Stimulated activated memory B cell treated with anti-CD40 and anti-IgM and Interleukin-4, amounts not matched to agents 10 μg/mL and 1 μg/mL and 100 μg/mL, for 72 hours (primary cell): ENCODE data around the gene STYX.
"Not testable (repeated sequence)": the region's sequence is repeated elsewhere in the genome, so short reads cannot be mapped to it uniquely, and the experiment has no call there.

Experiments used
- ATAC-seq: fragments of 150-1000 bp; cut with Tn5 transposase; 2 replicates; pipeline ENCODE4 v1.10.0; 2021
- H3K27ac Mint-ChIP-seq: one replicate; pipeline ENCODE4 v1.8.0; 2022; ENCODE audit warnings: mild to moderate bottlenecking, mixed read lengths
- H3K27me3 Mint-ChIP-seq: one replicate; pipeline ENCODE4 v1.8.0; 2022; ENCODE audit warnings: mixed read lengths
- H3K36me3 Mint-ChIP-seq: one replicate; pipeline ENCODE4 v1.8.0; 2022; ENCODE audit warnings: mixed read lengths
- H3K4me1 Mint-ChIP-seq: one replicate; pipeline ENCODE4 v1.8.0; 2022; ENCODE audit warnings: mixed read lengths
- H3K4me3 Mint-ChIP-seq: one replicate; pipeline ENCODE4 v1.8.0; 2022; ENCODE audit warnings: mild to moderate bottlenecking, moderate library complexity, mixed read lengths
- H3K9me3 Mint-ChIP-seq: one replicate; pipeline ENCODE4 v1.8.0; 2022; ENCODE audit warnings: mixed read lengths

STYX gene

DNA sequence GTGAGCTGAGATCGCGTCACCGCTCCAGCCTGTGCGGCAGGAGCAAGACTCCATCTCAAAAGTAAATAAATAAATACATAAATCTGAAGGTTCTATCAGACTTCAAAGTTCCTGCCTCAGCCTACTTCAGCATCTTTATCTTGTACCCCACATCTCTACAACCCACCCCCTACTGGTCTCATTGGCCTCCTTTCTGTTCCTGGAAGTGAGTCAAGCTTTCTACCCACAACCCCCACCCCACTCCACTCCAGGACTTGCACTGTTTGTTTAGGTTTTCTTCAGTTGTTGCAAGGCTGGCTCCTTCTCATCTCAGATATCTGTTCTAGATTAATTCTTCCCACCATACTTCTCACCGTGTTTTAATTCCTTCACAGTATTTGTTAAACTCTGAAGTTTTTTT lies 23.7 kb upstream of the STYX start:
- H3K9me3 Mint-ChIP-seq = no peaks in the 10 kb centered on the region
- H3K36me3 Mint-ChIP-seq = peaks cover 6% of the 10 kb centered on the region
- no peak for ATAC-seq
- H3K27me3 Mint-ChIP-seq = no peaks in the 10 kb centered on the region
- peak overlapping the region; percentile 100 for H3K4me3 Mint-ChIP-seq
- H3K4me1 Mint-ChIP-seq = peaks cover 34% of the 10 kb centered on the region
- H3K27ac Mint-ChIP-seq = peak overlapping the region; percentile 98

DNA sequence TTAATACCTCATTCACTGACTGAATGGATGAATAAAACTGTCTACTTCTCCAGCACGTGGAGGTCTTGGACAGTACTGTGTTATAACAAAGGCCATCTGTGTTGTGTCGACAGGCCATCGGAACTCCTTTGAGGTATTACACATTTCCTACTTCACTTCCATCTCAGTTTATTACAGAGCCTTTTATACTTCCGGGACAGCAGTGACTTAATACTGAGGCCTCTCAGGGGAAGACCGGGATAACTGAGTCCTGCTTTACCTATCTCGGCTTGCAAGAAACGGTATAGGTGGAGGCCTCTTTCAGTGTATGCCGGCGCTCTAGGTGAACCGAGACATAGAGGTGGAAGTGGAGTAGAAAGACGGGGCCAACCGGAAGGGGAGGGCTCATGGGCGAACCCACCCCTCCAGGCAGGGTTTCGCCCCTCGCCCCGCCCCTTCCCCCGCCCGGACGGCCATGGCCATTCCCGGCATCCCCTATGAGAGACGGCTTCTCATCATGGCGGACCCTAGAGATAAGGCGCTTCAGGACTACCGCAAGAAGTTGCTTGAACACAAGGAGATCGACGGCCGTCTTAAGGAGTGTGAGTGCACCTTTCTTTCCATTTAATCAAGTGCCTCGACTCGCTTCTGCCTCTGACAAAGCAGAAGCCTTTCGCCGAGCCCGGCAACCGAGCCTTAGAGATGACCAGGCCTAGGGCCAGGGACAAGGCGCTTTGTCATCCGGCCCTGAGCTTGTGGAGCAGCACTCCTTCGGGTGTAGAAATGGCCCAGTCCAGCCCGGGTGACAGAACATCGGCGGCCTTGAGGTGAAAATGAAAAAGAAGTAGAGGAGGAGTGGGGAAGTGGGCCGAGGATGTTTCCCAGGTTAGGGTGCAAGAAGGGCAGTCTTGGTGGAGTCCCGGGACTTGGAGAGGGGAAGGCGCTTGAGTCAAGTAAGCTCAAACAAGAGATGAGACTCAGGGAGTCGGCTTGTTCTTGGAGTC lies 23.0 kb upstream of the STYX start, which contains the start of gene PSMC6:
Gene PSMC6 (plus strand): TSS at position 477 of the 983 bp plus-strand sequence. CDS start 20 bp downstream, at position 497.
- peak within 1 kb of the TSS; percentile 100 for H3K4me3 Mint-ChIP-seq
- peak within 1 kb of the TSS; percentile 98 for H3K27ac Mint-ChIP-seq
- H3K9me3 Mint-ChIP-seq = no peaks in the 10 kb centered on the region
- peaks cover 31% of the 10 kb centered on the region for H3K4me1 Mint-ChIP-seq
- peak; percentile 100 for ATAC-seq
- no peaks in the 10 kb centered on the region for H3K27me3 Mint-ChIP-seq
- peaks cover 7% of the 10 kb centered on the region for H3K36me3 Mint-ChIP-seq

DNA sequence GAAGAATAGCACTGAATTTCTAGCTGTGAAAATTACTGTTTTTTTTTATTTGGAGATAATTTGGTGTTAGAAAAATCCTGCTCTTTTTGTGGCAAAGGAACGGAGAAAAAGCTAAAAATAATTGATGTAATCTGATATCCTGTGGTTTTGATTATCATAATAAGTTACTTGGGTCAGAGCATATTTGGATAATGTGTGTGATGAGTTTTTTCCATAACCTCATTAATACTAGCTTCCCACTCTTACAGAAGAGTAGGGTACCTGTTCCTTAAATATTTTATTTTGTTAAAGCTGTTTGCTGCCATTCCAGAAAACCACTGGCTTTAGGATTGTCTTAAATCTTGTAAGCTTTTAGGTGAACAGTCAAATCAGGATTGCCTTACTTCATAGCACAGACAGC lies 18.3 kb upstream of the STYX start:
- ATAC-seq = no peak
- Mint-ChIP-seq H3K9me3 (no peaks in the 10 kb centered on the region), H3K4me3 (no peak overlapping the region), H3K36me3 (peaks cover 36% of the 10 kb centered on the region), H3K27ac (no peak overlapping the region), H3K4me1 (peaks cover 26% of the 10 kb centered on the region), H3K27me3 (no peaks in the 10 kb centered on the region)

DNA sequence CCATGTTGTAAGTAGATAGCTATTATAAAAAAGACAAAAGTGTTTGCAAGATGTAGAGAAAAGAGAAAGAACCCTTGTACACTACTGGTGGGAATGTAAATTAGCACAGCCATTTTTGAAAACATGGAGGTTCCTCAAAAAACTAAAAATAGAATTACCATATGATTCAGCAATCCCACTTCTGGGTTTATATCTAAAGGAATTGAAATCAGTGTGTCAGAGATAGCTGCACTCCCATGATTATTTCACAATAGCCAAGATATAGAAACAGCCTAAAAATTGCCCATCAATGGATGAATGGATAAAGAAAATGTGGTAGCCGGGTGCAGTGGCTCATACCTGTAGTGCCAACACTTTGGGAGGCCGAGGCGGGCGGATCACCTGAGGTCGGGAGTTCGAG lies 13.8 kb upstream of the STYX start:
- H3K9me3 Mint-ChIP-seq = no peaks in the 10 kb centered on the region

DNA sequence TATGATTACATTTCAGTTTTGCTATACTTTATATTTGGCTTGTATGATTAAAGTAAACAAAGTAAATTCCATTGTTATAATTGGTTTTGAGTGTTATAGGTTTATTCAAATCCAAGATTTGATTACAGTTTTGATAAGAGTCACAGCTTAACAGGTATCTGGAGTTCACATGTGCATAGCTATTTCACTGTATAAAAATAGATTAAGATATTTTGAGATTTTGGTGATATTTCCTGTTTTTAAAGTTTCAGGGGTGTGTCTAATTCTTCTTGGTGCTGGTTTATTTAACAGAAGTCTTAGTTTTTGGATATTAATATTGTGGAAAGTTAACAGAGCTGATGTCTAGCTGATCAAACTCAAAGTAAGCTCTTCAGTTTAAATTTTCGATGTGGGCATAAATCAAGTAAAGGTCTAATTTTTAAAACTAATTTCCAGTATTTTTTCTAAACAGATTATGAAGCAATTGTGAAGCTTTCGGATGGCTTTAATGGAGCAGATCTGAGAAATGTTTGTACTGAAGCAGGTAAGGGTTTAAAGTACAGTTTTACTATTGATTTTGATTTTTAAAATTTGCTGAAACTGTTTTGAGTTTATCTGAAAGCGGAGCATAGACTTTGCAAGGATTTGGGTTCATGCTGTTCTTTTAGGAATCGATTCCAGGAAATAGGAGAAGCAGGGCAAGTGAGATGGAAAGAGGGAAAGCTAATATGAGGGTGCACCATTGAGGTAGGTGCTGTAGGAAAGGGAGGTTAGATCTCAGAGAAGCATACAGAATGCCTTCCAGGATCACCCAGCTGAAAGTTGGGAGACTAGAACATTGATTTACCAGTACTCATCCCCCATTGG lies 6.2 kb upstream of the STYX start:
- H3K27ac Mint-ChIP-seq = peak overlapping the region; percentile 45
- H3K27me3 Mint-ChIP-seq = no peaks in the 10 kb centered on the region
- ATAC-seq = no peak
- H3K9me3 Mint-ChIP-seq = no peaks in the 10 kb centered on the region
- peak overlapping the region; percentile 65 for H3K4me3 Mint-ChIP-seq
- peaks cover 45% of the 10 kb centered on the region for H3K4me1 Mint-ChIP-seq
- H3K36me3 Mint-ChIP-seq = peaks cover 36% of the 10 kb centered on the region

More for the DNA sequence above, 13.8 kb upstream of the STYX start:
- Mint-ChIP-seq H3K4me3 (no peak overlapping the region), H3K27me3 (no peaks in the 10 kb centered on the region), H3K4me1 (peaks cover 3% of the 10 kb centered on the region), H3K36me3 (peaks cover 35% of the 10 kb centered on the region), H3K27ac (no peak overlapping the region)
- no peak for ATAC-seq

DNA sequence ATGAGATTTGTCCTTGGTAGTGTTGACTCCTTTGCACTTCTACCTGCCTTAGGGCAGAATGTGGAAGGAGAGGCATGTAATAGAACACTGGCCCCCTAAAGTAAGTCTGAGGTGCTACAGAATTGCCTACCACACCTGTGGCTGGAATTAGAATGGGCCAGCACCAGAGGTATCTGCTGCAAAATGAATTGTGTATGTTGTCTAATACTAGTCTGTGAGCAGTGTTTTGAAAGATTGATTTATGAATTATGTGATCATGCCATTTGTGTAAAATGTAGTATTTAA lies 5.7 kb upstream of the STYX start:
- Mint-ChIP-seq H3K4me3 (no peak overlapping the region), H3K9me3 (no peaks in the 10 kb centered on the region), H3K4me1 (peaks cover 45% of the 10 kb centered on the region), H3K27ac (peak overlapping the region; percentile 45), H3K27me3 (no peaks in the 10 kb centered on the region), H3K36me3 (peaks cover 36% of the 10 kb centered on the region)
- no peak for ATAC-seq

DNA sequence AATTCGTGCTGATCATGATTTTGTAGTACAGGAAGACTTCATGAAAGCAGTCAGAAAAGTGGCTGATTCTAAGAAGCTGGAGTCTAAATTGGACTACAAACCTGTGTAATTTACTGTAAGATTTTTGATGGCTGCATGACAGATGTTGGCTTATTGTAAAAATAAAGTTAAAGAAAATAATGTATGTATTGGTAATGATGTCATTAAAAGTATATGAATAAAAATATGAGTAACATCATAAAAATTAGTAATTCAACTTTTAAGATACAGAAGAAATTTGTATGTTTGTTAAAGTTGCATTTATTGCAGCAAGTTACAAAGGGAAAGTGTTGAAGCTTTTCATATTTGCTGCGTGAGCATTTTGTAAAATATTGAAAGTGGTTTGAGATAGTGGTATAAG lies 2.5 kb upstream of the STYX start:
- H3K4me3 Mint-ChIP-seq, H3K9me3 Mint-ChIP-seq, H3K27me3 Mint-ChIP-seq, H3K27ac Mint-ChIP-seq, ATAC-seq: not testable (repeated sequence)
- H3K36me3 Mint-ChIP-seq = peaks cover 22% of the 10 kb centered on the region
- peaks cover 39% of the 10 kb centered on the region for H3K4me1 Mint-ChIP-seq

DNA sequence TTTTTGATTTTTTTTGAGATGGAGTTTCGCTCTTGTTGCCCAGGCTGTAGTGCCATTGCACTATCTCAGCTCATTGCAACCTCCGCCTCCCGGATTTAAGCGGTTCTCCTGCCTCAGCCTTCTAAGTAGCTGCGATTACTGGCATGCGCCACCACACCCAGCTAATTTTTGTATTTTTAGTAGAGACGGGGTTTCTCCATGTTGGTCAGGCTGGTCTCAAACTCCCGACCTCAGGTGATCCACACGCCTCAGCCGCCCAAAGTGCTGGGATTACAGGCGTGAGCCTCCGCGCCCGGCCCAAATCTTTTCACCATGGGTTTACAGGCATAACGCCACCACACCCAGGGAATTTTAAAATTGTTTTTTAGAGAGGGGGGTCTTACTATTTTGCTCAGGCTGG lies 931 bp upstream of the STYX start:
- peaks cover 21% of the 10 kb centered on the region for H3K36me3 Mint-ChIP-seq
- not testable (repeated sequence) for H3K4me3 Mint-ChIP-seq

DNA sequence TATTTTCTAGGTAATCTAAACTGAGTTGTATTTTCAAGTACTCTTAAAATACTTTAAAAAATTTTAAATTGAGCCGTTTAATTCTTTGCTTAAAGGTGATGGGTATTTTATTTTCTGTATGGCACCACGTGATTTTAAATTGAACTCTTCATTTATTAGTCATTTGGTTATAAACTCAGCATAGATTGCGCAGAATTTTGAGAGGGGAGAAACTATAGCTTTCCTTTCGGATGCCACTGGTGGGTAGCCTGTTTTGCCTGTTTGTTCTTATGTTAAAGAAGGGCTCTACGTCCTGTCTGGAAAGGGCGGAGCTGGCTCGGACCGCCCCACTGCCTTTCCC lies 411 bp upstream of the STYX start:
- Mint-ChIP-seq H3K27me3 (no peaks in the 10 kb centered on the region), H3K4me1 (peaks cover 36% of the 10 kb centered on the region), H3K27ac (peak overlapping the region; percentile 85), H3K36me3 (peaks cover 23% of the 10 kb centered on the region), H3K4me3 (peak overlapping the region; percentile 94), H3K9me3 (no peaks in the 10 kb centered on the region)
- no peak for ATAC-seq

More for the DNA sequence above, 931 bp upstream of the STYX start:
- H3K27ac Mint-ChIP-seq, H3K27me3 Mint-ChIP-seq, ATAC-seq, H3K9me3 Mint-ChIP-seq: not testable (repeated sequence)
- peaks cover 36% of the 10 kb centered on the region for H3K4me1 Mint-ChIP-seq

DNA sequence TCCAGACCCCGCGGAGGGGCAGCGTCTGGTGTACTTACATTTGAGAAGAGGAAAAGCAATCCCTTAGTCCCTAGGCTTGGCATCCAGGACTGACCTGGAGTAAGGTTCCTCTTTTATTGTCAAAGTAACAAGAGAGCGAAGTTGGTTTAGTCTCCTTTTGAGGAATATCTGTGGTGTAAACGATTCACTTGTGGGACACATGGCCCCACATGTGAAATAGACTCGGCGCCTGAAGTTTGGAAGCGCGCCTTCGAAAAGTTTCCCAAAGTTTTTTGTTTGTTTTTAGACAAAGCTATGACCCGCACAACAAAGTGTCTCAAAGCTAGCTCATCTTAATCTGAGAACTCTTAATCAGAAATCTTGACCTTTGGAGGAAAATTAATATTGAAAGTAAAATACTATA lies 744 bp downstream of the STYX start:
- peak overlapping the region; percentile 85 for H3K27ac Mint-ChIP-seq
- H3K27me3 Mint-ChIP-seq = no peaks in the 10 kb centered on the region
- H3K4me1 Mint-ChIP-seq = peaks cover 35% of the 10 kb centered on the region
- ATAC-seq = no peak
- peak overlapping the region; percentile 94 for H3K4me3 Mint-ChIP-seq
- H3K36me3 Mint-ChIP-seq = peaks cover 24% of the 10 kb centered on the region
- no peaks in the 10 kb centered on the region for H3K9me3 Mint-ChIP-seq

DNA sequence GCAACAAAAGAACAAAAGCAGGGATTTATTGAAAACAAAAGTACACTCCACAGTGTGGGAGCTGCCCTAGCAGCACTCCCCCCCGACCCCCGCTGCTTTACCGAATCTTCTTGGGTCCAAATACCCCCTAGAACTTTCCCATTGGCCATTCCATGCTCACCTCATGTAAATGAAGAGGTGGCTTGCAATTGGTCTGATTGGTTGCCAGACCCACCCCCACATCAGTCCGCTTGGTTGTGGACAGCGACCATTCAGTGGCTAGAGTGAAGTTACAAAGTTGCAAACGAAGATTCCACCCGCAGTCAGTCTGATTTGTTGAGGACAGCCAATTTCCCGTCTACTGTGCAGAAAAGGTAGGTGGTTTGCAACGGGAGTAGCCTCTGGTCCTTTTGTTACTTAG lies 3.9 kb downstream of the STYX start:
- Mint-ChIP-seq H3K9me3 (no peaks in the 10 kb centered on the region), H3K4me1 (peaks cover 58% of the 10 kb centered on the region), H3K36me3 (peaks cover 37% of the 10 kb centered on the region), H3K27me3 (no peaks in the 10 kb centered on the region), H3K27ac (no peak overlapping the region), H3K4me3 (no peak overlapping the region)
- no peak for ATAC-seq

DNA sequence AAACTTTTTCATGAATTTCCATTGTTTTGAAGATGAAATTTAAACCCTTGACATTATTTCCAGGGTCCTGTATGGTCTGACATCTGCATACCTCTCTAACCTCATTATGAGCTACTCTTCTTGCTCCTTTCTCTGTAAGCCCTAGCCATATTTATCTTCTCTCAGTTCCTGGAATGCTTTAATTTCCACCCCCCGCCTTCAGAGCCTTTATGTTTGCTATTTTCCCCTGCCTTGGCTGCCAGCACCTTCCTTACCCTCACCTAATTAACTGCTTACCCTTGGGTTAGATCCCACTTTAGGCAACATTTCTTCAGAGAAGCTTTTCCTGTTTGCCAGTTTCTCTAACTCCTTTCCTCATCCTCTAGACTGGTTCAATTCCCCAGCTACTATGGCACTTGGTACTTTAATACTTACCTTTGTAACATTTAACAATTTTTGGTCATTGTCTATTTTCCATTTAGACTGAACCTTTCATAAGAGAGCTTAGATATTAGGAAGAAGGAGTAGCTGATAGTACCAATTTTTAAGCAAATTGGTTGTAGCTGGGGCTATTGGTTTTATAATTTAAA lies 6.0 kb downstream of the STYX start:
- peaks cover 61% of the 10 kb centered on the region for H3K4me1 Mint-ChIP-seq
- peak overlapping the region; percentile 26 for H3K27ac Mint-ChIP-seq
- ATAC-seq = no peak
- H3K9me3 Mint-ChIP-seq = no peaks in the 10 kb centered on the region
- H3K27me3 Mint-ChIP-seq = no peaks in the 10 kb centered on the region
- H3K36me3 Mint-ChIP-seq = peaks cover 42% of the 10 kb centered on the region
- H3K4me3 Mint-ChIP-seq = no peak overlapping the region

DNA sequence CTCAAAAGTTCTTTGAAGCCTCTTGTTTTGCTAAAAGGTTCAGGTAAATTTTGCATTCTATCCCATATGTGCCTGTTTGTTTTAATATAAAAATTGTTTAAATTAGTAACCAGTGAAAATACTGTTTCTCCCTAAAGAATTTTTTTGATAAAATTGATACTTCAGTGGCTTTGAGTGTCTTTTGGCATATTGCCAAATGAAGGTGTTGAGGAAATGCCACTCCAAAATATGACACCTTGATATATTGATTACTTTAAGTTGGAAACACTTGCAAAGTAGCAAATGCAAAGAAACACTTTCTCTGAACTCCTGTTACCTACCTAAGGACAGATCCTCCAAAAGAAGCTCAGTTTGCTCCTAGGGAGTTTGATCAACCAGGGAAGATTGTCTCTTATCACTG lies 8.4 kb downstream of the STYX start:
- ATAC-seq = no peak
- Mint-ChIP-seq H3K36me3 (peaks cover 37% of the 10 kb centered on the region), H3K4me3 (no peak overlapping the region), H3K4me1 (peaks cover 76% of the 10 kb centered on the region), H3K27me3 (no peaks in the 10 kb centered on the region), H3K27ac (no peak overlapping the region), H3K9me3 (no peaks in the 10 kb centered on the region)

DNA sequence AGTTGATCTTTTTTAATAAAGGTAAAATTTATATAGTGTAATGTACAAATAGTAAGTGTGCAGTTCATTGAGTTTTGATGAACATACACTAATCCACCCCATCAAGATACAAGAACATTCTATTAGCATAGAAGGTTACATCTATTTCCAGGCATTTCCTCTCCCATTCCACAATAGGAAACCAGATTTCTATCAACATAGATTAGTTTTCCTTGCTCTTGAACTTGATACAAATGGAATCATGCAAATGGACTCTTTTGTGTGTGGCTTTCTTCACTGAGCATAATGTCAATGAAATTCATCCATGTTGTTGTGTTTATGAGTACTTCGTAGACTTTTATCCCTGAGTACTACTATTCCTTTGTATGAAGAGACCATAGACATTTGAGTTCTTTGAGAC lies 10.8 kb downstream of the STYX start:
- peaks cover 55% of the 10 kb centered on the region for H3K4me1 Mint-ChIP-seq
- no peaks in the 10 kb centered on the region for H3K27me3 Mint-ChIP-seq
- ATAC-seq = no peak
- no peaks in the 10 kb centered on the region for H3K9me3 Mint-ChIP-seq
- H3K27ac Mint-ChIP-seq = no peak overlapping the region
- H3K4me3 Mint-ChIP-seq = no peak overlapping the region
- peaks cover 25% of the 10 kb centered on the region for H3K36me3 Mint-ChIP-seq

DNA sequence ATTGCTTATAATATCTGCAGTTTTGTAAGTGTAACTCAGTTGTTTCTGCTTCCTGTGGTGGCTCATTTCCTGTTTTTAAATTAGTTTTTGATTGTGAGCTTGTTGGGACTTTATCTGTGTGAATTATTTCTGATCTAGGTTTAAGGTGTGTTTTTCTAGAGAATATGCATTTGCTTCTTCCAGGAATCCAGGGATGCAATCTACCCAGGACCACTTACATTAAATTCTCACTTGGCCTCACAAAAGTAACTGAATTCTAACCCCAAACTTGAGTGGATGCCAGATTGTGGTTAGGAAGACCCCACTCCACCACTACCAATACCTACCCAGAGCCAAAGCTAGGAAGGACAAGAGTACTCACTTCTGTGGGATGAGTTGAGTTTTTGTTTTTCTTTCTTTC lies 11.9 kb downstream of the STYX start:
- Mint-ChIP-seq H3K27ac (peak overlapping the region; percentile 89), H3K4me3 (peak overlapping the region; percentile 53), H3K27me3 (no peaks in the 10 kb centered on the region), H3K4me1 (peaks cover 45% of the 10 kb centered on the region), H3K9me3 (no peaks in the 10 kb centered on the region), H3K36me3 (peaks cover 19% of the 10 kb centered on the region)
- ATAC-seq = no peak
